ENCODE data around the gene TMEM135. TPM values are rescaled to one million over a fixed set of nuclear protein-coding genes. Genes with fewer than 3 reads are reported as not detected.
"Not testable (repeated sequence)": the region's sequence is repeated elsewhere in the genome, so short reads cannot be mapped to it uniquely, and the experiment has no call there.

The TMEM135 gene
- total RNA-seq, 1 donor from 2014 or later, result 16.4 TPM

DNA sequence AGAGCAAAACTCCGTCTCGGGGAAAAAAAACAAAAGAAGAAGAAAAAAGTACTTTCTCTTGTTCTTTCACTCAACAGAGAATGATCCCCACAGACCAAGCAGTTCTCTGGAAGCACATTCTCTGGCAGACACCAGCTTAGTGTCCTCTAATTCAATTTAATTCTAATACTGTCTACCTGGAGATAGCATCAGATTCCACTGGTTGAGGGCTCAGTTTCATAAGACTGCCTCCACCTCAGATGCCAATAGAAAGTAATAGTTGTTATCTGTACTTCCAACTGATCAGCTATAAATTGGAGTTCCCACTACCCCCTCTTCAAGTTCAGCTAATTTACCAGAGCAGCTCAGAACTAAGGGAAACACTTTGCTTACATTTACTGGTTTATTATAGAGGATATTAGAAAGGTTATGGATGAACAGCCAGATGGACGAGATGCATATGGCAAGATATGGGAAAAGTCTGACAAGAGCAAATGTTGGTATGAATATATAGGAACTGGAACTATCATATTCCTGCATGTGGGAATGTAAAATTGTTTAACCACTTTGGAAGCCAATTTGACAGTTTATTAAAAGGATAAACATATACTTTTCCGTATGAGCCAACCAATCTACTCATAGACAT lies 64.3 kb downstream of the TMEM135 start:
- no peaks in the 10 kb centered on the region for H3K27me3 ChIP-seq (ENCODE audit: low read depth)
- DNase-seq, result no peak

DNA sequence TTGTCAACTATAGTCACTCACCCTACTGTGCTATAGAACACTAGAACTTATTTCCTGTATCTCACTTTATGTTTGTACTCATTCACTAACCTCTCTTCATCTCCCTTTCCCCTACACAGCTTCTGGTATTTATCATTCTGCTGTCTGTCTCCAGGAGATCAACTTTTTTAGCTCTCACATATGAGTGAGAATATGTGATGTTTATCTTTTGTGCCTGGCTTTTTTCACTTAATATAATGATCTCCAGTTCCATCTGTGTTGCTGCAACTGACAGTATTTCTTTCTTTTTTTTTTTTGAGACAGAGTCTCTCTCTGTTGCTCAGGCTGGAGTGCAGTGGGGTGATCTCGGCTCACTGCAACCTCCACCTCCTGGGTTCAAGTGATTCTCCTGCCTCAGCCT lies 68.1 kb downstream of the TMEM135 start:
- intact Hi-C loops (cut with micrococcal nuclease); H3K4me3 ChIP-seq; H3K9me3 ChIP-seq (replicated peaks); H3K4me1 ChIP-seq; H3K27ac ChIP-seq (replicated peaks); DNase-seq; H3K36me3 ChIP-seq; H3K27me3 ChIP-seq (ENCODE audit: low read depth): not testable (repeated sequence)

More for the DNA sequence above, 64.3 kb downstream of the TMEM135 start:
- no peaks in the 10 kb centered on the region for H3K9me3 ChIP-seq (replicated peaks)
- intact Hi-C loops (cut with micrococcal nuclease), result no loop called here
- H3K36me3 ChIP-seq, result peaks cover 7% of the 10 kb centered on the region
- no peak overlapping the region for H3K27ac ChIP-seq (replicated peaks)
- TF ChIP-seq, protein P1, sequence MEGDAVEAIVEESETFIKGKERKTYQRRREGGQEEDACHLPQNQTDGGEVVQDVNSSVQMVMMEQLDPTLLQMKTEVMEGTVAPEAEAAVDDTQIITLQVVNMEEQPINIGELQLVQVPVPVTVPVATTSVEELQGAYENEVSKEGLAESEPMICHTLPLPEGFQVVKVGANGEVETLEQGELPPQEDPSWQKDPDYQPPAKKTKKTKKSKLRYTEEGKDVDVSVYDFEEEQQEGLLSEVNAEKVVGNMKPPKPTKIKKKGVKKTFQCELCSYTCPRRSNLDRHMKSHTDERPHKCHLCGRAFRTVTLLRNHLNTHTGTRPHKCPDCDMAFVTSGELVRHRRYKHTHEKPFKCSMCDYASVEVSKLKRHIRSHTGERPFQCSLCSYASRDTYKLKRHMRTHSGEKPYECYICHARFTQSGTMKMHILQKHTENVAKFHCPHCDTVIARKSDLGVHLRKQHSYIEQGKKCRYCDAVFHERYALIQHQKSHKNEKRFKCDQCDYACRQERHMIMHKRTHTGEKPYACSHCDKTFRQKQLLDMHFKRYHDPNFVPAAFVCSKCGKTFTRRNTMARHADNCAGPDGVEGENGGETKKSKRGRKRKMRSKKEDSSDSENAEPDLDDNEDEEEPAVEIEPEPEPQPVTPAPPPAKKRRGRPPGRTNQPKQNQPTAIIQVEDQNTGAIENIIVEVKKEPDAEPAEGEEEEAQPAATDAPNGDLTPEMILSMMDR (IDR thresholded peaks at IDR 0.05; ENCODE audit: borderline replicate concordance), result no peak
- no peak overlapping the region for H3K4me3 ChIP-seq
- H3K4me1 ChIP-seq, result peaks cover 11% of the 10 kb centered on the region

DNA sequence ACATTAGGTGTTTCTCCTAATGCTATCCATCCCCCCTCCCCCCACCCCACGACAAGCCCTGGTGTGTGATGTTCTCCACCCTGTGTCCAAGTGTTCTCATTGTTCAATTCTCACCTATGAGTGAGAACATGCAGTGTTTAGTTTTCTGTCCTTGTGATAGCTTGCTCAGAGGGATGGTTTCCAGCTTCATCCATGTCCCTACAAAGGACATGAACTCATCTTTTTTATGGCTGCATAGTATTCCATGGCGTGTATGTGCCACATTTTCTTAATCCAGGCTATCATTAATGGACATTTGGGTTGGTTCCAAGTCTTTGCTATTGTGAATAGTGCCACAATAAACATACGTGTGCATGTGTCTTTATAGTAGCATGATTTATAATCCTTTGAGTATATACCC lies 69.6 kb downstream of the TMEM135 start:
- H3K4me3 ChIP-seq; H3K27me3 ChIP-seq (ENCODE audit: low read depth); DNase-seq; H3K36me3 ChIP-seq; intact Hi-C loops (cut with micrococcal nuclease); H3K9me3 ChIP-seq (replicated peaks); H3K4me1 ChIP-seq; H3K27ac ChIP-seq (replicated peaks): not testable (repeated sequence)

GRCh38 chr11:87110443-87111131 lies 72.9 kb downstream of the TMEM135 start:
- no peaks in the 10 kb centered on the region for H3K36me3 ChIP-seq
- intact Hi-C loops (cut with micrococcal nuclease), result no loop called here
- no peak overlapping the region for H3K4me3 ChIP-seq
- no peaks in the 10 kb centered on the region for H3K9me3 ChIP-seq (replicated peaks)
- H3K27me3 ChIP-seq (ENCODE audit: low read depth), result no peaks in the 10 kb centered on the region
- TF ChIP-seq, protein P1 (IDR thresholded peaks at IDR 0.05; ENCODE audit: borderline replicate concordance), result no peak
- peaks cover 17% of the 10 kb centered on the region for H3K4me1 ChIP-seq
- no peak overlapping the region for H3K27ac ChIP-seq (replicated peaks)
- DNase-seq, result no peak

- Histone ChIP-seq H3K4me3 (no peak overlapping the region), H3K4me1 (peaks cover 17% of the 10 kb centered on the region), H3K36me3 (no peaks in the 10 kb centered on the region), H3K27ac (replicated peaks) (no peak overlapping the region), H3K9me3 (replicated peaks) (no peaks in the 10 kb centered on the region), H3K27me3 (ENCODE audit: low read depth) (no peaks in the 10 kb centered on the region)
- TF ChIP-seq, protein P1 (IDR thresholded peaks at IDR 0.05; ENCODE audit: borderline replicate concordance), result no peak
- intact Hi-C loops (cut with micrococcal nuclease), result no loop called here
- no peak for DNase-seq
These were observed 76.4 kb downstream of the TMEM135 start for GRCh38 chr11:87114093-87114492.

- intact Hi-C loops (cut with micrococcal nuclease), result no loop called here
- TF ChIP-seq, protein P1 (IDR thresholded peaks at IDR 0.05; ENCODE audit: borderline replicate concordance), result no peak
- Histone ChIP-seq H3K9me3 (replicated peaks) (no peaks in the 10 kb centered on the region), H3K27ac (replicated peaks) (no peak overlapping the region), H3K36me3 (no peaks in the 10 kb centered on the region), H3K4me3 (no peak overlapping the region), H3K27me3 (ENCODE audit: low read depth) (no peaks in the 10 kb centered on the region), H3K4me1 (peaks cover 17% of the 10 kb centered on the region)
- no peak for DNase-seq
These were observed 78.5 kb downstream of the TMEM135 start for GRCh38 chr11:87116185-87116584.
